ENCODE data around the gene FANK1.
A peak's percentile ranks its signal among the peaks of the same experiment; 100 is the strongest.

Gene FANK1, protein sequence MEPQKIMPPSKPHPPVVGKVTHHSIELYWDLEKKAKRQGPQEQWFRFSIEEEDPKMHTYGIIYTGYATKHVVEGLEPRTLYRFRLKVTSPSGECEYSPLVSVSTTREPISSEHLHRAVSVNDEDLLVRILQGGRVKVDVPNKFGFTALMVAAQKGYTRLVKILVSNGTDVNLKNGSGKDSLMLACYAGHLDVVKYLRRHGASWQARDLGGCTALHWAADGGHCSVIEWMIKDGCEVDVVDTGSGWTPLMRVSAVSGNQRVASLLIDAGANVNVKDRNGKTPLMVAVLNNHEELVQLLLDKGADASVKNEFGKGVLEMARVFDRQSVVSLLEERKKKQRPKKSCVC

DNA sequence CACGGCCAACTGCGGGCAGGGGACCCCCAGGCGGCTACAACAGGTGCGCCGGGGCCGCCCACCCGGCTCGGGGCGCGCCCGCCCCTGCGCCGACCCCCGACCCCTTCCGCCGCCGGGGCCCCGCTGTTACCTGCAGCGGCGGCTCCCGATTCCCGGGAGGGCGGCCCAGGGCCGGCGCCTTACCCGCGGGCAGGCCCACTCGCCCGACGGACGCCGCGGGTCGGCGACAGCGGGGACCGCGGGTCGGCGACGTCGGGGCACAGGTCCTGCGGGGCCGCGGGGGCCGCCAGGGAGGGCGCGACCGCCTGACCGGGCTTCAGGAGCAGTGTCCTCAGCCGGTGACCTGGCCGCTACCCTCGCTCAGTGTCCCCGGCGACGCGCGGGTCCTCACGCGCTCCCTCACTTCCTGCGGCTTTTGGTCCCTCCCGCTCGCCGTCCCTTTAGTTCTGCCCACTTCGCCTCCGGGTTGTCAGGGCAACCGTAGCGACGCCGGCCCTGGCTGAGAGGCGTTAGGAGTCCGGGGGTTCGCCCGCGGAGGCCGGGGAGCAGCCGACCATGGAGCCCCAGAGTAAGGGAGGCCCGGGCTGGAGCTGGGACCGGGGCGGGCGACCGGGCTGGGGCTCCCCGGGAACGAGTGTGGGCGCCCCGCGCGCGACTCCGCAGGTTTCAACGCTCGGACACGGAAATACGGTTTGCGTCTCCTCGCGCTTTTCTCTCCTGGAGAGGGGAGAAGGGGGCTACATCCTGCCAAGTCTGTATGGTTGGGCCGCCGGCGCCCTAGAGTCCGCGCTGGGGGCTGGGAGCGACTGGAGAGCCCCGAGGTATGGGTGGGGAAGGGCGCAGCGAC, at the start of gene FANK1:
TSS of gene FANK1 (plus strand) at position 477 of the 847 bp plus-strand sequence. CDS start at position 556, 79 bp downstream.
- DNase-seq (ENCODE audit: low spot score) = peak; percentile 81

GRCh38 chr10:125846894-125847293, 49.5 kb upstream of the FANK1 start:
- DNase-seq (ENCODE audit: low spot score) = no peak

- no peak for DNase-seq (ENCODE audit: low spot score)
Observed at GRCh38 chr10:125848371-125848770, 48.0 kb upstream of the FANK1 start.

DNA sequence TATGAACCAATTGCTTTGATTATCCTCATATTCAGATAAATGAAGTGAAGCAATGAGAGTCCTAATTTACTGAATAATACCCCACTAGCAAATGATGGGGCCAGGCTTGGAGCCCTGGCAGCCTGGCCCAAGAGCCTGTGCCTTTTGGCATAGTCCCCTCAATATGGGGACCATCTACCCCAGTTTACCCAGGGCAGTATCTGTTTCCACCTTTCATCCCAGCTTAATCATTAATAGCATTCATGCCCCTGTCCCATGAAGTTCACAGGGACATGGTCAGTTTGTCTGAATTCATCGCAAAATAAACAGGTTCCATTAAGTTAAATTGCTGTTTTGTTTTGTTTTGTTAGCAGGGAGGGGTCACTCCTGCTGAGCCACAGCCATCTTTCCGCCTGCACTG, 47.5 kb upstream of the FANK1 start:
- DNase-seq (ENCODE audit: low spot score) = no peak

DNA sequence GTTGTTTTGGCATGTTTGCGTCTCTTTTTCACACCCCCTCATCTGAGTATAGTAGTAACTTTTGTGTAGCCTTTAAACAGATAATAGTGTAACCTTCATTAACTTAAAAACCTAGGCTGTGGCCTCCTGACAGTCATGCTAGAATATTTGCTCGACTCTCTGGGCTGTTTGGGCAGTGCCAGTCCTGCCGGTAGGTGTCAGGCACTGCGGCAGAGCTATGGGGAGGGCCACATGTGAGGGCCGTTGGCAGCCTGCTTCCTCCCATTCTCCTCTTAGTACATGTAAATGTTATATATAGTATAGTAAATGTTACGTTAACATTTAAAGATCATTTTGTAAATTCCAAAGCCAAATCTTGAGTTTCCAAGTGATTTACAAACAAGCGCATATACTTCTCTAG, 46.9 kb upstream of the FANK1 start:
- no peak for DNase-seq (ENCODE audit: low spot score)

DNA sequence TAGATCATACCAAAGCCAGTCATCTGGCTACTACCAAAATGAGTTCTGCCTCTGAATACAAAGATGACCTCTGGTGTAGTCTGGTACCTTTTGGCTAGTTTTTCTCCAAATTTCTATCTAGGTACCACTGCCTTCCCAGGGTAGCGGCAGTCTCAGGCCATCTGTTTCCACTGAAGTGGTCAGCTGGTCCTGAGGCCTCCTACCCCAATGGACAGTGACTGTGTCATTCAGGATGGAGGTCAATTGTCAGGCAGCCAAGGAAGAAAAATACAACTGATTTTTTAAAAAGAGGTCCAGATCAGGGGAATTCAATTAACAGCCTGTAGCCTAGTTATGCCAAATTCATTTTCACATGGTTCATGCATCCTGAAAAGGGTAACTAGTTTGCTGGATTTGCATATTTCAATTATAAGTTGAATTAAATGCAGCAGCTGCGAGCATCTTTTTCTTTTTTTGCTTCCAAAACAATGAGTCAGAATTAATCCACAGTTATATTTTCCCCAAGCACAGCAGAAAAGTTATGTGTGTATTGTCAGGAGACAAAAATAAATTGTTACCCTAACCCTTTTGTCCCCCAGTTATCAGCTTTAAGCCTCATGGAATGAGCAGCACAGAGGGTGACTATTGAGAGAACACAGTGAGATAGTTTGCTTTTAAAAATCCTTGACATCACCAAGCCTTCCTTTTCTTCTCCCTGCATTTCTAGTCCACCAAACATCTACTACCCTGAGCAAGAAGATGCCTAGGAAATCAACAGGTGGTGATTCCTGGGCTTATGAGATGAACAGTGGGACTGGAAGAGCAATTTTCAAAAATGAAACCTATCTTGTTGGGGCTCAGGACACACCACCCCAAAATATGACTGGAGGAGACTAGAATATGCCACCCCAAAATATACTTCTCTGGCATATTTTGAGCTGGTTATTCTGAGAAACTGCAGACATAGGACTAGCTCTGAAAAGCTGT, 45.3 kb upstream of the FANK1 start:
- DNase-seq (ENCODE audit: low spot score) = no peak

GRCh38 chr10:125852487-125852886, 43.9 kb upstream of the FANK1 start:
- DNase-seq (ENCODE audit: low spot score) = no peak

GRCh38 chr10:125857185-125857760, 39.1 kb upstream of the FANK1 start:
- DNase-seq (ENCODE audit: low spot score) = no peak

DNA sequence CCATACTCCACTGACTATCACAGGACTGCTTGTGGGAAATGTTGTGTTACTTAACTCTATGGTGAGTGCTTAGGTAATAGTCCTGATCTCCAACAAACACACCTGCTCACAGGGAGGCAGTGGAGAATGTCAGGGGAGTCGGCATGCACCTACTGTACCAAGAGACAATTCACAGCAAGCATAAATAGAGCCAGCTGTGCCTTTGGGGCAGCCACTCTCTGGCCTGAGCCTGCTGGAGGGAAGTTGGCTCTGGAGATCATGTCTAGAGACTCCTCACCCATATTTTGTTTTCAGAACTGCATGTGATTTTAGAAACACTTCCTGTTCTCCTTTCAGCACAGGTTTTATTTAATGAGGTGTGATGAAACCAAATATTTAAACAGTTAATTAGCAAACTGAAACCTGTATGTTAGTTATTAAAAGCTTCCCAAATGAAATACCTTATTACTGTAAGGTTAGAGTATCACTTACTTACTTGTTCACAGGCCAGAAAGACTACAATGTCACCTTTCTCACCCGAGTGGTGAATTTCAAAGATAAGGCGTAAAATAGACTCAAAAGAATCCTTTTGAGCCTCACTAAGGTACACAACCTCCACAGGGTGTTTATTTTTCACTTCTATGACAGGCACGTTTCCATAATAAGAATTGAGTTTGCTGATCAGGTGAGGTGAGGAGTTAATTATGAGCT, 37.1 kb upstream of the FANK1 start:
- no peak for DNase-seq (ENCODE audit: low spot score)

DNA sequence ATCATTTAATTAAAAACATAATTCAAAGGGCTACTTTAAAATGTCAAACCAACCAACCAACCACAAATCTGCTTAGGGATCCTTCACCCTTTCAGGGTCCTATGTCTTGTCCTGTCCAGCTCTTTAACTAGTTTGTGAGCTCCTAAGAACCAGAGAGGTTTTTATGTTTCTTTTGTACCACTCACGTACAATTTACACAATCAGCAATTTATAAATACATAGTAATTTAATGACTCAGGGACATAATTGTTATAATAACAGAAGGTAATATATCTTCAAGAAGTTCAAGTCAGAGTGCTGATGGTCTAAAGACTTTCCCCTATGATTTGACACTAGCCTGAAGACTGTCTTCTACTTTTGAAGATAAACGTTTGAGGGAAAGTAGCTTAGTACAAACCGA, 31.2 kb upstream of the FANK1 start:
- DNase-seq (ENCODE audit: low spot score) = no peak

DNA sequence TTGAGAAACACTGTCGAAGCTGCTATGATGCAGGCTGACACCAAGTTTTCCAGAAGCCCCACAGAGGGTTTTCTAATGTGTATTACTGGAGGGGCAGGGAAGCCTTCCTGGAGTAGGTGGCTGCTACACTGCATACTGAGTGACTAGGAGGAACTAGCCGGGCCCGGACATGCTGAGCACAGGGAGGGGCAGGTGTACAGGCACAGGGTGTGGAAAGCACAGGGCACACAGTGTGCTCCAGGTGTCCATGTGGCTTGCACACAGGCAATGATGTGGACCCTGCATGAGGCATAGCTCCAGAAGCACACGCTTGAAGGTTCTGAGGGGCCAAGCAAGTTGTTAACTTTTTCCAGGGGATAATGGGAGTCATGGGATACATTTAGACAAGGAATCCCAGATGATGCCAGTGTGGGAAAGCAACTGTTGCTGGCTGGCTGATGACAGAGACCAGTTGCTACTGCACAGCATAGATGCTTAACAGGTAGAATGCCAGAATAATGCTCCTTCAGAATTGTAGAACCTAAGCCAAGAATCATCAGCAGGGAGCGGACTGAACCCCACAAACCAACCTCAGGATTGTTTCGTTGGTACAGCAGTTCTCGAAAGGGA, 29.8 kb upstream of the FANK1 start:
- DNase-seq (ENCODE audit: low spot score) = no peak

DNA sequence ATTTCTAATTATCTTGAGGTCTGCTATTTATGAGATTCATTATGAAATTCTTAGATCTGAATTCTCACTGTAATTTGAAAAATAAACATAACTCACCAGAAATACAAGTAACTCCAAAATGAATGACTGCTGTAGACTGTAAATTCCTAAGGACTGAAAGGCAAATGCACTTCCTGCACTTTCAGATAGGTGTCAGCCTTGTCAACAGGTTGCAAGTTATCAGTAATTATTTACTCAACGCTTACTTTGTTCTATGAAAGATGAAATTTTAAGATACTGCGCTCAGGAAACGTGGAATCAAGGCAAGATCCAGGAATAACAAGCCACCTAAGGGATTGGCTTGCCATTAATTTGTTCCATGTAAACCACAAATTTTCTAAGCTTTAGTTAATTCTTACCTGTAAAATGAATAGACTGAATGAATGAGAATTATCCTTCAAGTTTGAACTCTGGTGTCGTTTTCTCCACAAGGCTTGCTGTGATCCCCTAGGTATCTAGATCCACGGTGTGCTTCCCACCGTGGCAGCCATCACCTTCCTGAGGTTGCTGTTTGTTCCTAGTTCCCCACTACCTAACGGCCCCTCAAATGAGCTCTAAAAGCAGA, 27.9 kb upstream of the FANK1 start:
- DNase-seq (ENCODE audit: low spot score) = no peak

GRCh38 chr10:125871338-125871737, 25.0 kb upstream of the FANK1 start:
- peak; percentile 15 for DNase-seq (ENCODE audit: low spot score)

GRCh38 chr10:125878957-125879835, 17.2 kb upstream of the FANK1 start:
- peak; percentile 70 for DNase-seq (ENCODE audit: low spot score)

- no peak for DNase-seq (ENCODE audit: low spot score)
Observed at GRCh38 chr10:125880719-125881118, 15.6 kb upstream of the FANK1 start.

DNA sequence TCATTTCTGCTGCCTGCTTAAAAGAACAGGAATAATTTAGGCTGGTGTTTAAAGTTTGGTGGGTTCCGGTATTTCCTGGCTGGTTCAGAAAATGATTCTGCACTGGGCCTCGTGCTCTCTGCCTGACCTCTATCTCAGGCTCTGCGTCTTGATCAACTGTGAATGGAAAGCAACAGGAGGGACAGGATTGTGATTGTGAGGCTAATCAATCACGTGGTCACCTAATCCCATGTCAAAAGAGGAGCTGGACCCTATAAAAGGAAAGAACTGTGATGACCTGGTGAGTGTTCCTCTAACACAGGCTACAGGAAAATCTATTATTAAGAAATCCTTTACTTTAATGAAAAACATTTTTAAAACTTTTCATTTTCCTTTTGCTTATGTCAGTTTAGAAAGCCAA, 15.2 kb upstream of the FANK1 start, which contains the start of gene DHX32:
TSS of gene DHX32 (minus strand) at position 101 of the 400 bp plus-strand sequence. CDS start 468 bp downstream, outside the sequence.
- DNase-seq (ENCODE audit: low spot score) = no peak

- no peak for DNase-seq (ENCODE audit: low spot score)
Observed at GRCh38 chr10:125882596-125882995, 13.8 kb upstream of the FANK1 start.

GRCh38 chr10:125883211-125883610, 13.2 kb upstream of the FANK1 start:
- no peak for DNase-seq (ENCODE audit: low spot score)

- no peak for DNase-seq (ENCODE audit: low spot score)
Observed at GRCh38 chr10:125886914-125887512, 9.4 kb upstream of the FANK1 start.
